SK-N-SH (cell line): ENCODE results near the gene CBX8.

Experiments
- ELF1 ChIP-seq: IDR thresholded peaks from 2 replicates; pipeline ENCODE4 v1.4.0; 2012
- EZH2phosphoT487 ChIP-seq: fragments of 200-600 bp; sonication (generic); IDR thresholded peaks from 2 replicates; pipeline ENCODE4 v1.6.1; 2017; ENCODE audit warnings: low read depth, mixed run types, mild to moderate bottlenecking, antibody characterized with exemption, moderate library complexity, borderline replicate concordance
- GABPA ChIP-seq: IDR thresholded peaks from 2 replicates; pipeline ENCODE4 v1.4.0; 2012; ENCODE audit warnings: low read depth, mild to moderate bottlenecking
- NRF1 ChIP-seq: IDR thresholded peaks from 2 replicates; pipeline ENCODE4 v1.6.1; 2012; ENCODE audit warnings: low read depth, mild to moderate bottlenecking, low read length
- POLR2AphosphoS5 ChIP-seq: IDR thresholded peaks from 2 replicates; pipeline ENCODE4 v1.6.1; 2012; ENCODE audit warnings: low read depth, low read length
- SIN3A ChIP-seq: IDR thresholded peaks from 2 replicates; pipeline ENCODE4 v1.6.1; 2012; ENCODE audit warnings: low read depth, mild to moderate bottlenecking, low read length, moderate library complexity, borderline replicate concordance
- SMC3 ChIP-seq: IDR thresholded peaks from 2 replicates; pipeline ENCODE4 v1.6.1; 2012; ENCODE audit warnings: low read depth, low read length, improper control_type of control experiment
- YY1 ChIP-seq: IDR thresholded peaks from 2 replicates; pipeline ENCODE4 v1.4.0; 2012; ENCODE audit warnings: low read depth, mild to moderate bottlenecking
- TF ChIP-seq, protein P1 (sequence below): fragments of 200-600 bp; sonication (generic); IDR thresholded peaks from 2 replicates; pipeline ENCODE4 v1.6.1; 2017; ENCODE audit warnings: antibody characterized with exemption, mild to moderate bottlenecking, moderate library complexity
- TF ChIP-seq, protein P2 (sequence below): fragments of 150-350 bp; IDR thresholded peaks from 2 replicates; pipeline ENCODE4 v1.6.1; 2017; ENCODE audit warnings: antibody characterized with exemption, low read length, low read depth, borderline replicate concordance
- TF ChIP-seq, protein P3 (sequence below): IDR thresholded peaks from 2 replicates; pipeline ENCODE4 v1.4.0; 2012; ENCODE audit warnings: low read depth, borderline replicate concordance

DNA sequence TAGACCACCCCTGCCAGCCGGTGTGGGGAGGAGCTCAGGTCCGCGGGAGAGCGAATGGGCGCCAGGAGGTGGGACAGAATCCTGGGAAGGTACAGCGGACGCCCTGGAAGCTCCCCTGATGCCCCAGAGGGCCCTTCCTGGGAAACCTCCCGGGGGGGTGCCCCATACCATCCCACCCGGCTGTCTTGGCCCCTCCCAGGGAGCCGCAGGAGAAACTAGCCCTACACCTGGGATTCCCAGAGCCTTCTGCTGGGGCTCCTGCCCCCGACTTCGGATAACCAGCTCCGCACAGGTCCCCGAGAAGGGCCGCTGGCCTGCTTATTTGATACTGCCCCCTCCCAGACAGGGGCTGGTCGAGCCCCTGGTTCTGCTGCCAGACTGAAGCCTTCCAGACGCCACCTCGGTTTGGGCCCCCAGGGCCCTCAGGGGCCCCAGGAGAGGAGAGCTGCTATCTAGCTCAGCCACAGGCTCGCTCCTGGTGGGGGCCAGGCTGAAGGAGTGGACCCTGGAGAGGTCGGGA lies 45.3 kb upstream of the CBX8 start:
- TF ChIP-seq, protein P1, sequence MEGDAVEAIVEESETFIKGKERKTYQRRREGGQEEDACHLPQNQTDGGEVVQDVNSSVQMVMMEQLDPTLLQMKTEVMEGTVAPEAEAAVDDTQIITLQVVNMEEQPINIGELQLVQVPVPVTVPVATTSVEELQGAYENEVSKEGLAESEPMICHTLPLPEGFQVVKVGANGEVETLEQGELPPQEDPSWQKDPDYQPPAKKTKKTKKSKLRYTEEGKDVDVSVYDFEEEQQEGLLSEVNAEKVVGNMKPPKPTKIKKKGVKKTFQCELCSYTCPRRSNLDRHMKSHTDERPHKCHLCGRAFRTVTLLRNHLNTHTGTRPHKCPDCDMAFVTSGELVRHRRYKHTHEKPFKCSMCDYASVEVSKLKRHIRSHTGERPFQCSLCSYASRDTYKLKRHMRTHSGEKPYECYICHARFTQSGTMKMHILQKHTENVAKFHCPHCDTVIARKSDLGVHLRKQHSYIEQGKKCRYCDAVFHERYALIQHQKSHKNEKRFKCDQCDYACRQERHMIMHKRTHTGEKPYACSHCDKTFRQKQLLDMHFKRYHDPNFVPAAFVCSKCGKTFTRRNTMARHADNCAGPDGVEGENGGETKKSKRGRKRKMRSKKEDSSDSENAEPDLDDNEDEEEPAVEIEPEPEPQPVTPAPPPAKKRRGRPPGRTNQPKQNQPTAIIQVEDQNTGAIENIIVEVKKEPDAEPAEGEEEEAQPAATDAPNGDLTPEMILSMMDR: no peak
- no peak for TF ChIP-seq YY1
- no peak for TF ChIP-seq POLR2AphosphoS5
- TF ChIP-seq NRF1: no peak
- TF ChIP-seq, protein P2, sequence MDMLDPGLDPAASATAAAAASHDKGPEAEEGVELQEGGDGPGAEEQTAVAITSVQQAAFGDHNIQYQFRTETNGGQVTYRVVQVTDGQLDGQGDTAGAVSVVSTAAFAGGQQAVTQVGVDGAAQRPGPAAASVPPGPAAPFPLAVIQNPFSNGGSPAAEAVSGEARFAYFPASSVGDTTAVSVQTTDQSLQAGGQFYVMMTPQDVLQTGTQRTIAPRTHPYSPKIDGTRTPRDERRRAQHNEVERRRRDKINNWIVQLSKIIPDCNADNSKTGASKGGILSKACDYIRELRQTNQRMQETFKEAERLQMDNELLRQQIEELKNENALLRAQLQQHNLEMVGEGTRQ: no peak
- TF ChIP-seq GABPA: no peak
- no peak for TF ChIP-seq SMC3
- no peak for TF ChIP-seq ELF1
- no peak for TF ChIP-seq SIN3A
- TF ChIP-seq, protein P3, sequence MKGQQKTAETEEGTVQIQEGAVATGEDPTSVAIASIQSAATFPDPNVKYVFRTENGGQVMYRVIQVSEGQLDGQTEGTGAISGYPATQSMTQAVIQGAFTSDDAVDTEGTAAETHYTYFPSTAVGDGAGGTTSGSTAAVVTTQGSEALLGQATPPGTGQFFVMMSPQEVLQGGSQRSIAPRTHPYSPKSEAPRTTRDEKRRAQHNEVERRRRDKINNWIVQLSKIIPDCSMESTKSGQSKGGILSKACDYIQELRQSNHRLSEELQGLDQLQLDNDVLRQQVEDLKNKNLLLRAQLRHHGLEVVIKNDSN: no peak
- 0 out of 2 replicates have a peak, but pooled peaks have one; percentile 13 for TF ChIP-seq EZH2phosphoT487
